Amygdala (tissue), 56 donors: ENCODE measurements around the gene ZMYM4.

ENCODE experiments used
- DNase-seq, 56 donors: peaks; one replicate each; lab custom pipeline; 2025; lab: John Stamatoyannopoulos, UW

Gene ZMYM4

GRCh38 chr1:35390600-35391494 lies 122.3 kb downstream of the ZMYM4 start:
- DNase-seq = no peak

- no peak for DNase-seq
Observed at GRCh38 chr1:35394386-35394785, 125.9 kb downstream of the ZMYM4 start.

GRCh38 chr1:35398739-35399138 lies 130.2 kb downstream of the ZMYM4 start:
- DNase-seq = no peak

GRCh38 chr1:35401049-35401448 lies 132.5 kb downstream of the ZMYM4 start:
- DNase-seq = no peak

- no peak for DNase-seq
Observed at GRCh38 chr1:35406103-35406502, 137.6 kb downstream of the ZMYM4 start.

GRCh38 chr1:35407743-35408142 lies 139.2 kb downstream of the ZMYM4 start:
- no peak for DNase-seq

- no peak for DNase-seq
Observed at GRCh38 chr1:35408925-35409324, 140.4 kb downstream of the ZMYM4 start.

GRCh38 chr1:35426097-35426586 lies 157.6 kb downstream of the ZMYM4 start:
- no peak for DNase-seq

- DNase-seq = no peak
Observed at GRCh38 chr1:35428360-35428759, 159.9 kb downstream of the ZMYM4 start.

- DNase-seq = no peak
Observed at GRCh38 chr1:35430762-35431161, 162.3 kb downstream of the ZMYM4 start.

- no peak for DNase-seq
Observed at GRCh38 chr1:35431173-35431599, 162.7 kb downstream of the ZMYM4 start.

- DNase-seq = peak in 27 of 56 donors; percentile 7 to 57 (median 25)
Observed at GRCh38 chr1:35432231-35432630, 163.7 kb downstream of the ZMYM4 start.

- no peak for DNase-seq
Observed at GRCh38 chr1:35433714-35434113, 165.2 kb downstream of the ZMYM4 start.

- DNase-seq = no peak
Observed at GRCh38 chr1:35434703-35435102, 166.2 kb downstream of the ZMYM4 start.

- no peak for DNase-seq
Observed at GRCh38 chr1:35436078-35436477, 167.6 kb downstream of the ZMYM4 start.

GRCh38 chr1:35437200-35437599 lies 168.7 kb downstream of the ZMYM4 start:
- no peak for DNase-seq

- DNase-seq = no peak
Observed at GRCh38 chr1:35439626-35440025, 171.1 kb downstream of the ZMYM4 start.

- DNase-seq = no peak
Observed at GRCh38 chr1:35441926-35442579, 173.5 kb downstream of the ZMYM4 start.

GRCh38 chr1:35442734-35443133 lies 174.2 kb downstream of the ZMYM4 start:
- peak in 20 of 56 donors; percentile 3 to 52 (median 23) for DNase-seq

GRCh38 chr1:35443768-35444518 lies 175.4 kb downstream of the ZMYM4 start:
- no peak for DNase-seq

GRCh38 chr1:35444519-35444774 lies 175.9 kb downstream of the ZMYM4 start:
- DNase-seq = no peak
